HepG2 (cell line): ENCODE measurements around the gene TNRC18. TPM values are rescaled to one million over a fixed set of nuclear protein-coding genes. Genes with fewer than 3 reads are reported as not detected.

ENCODE experiments used
- ATAC-seq: fragments of 200-7000 bp; cut with Tn5 transposase; 3 replicates; pipeline ENCODE4 v1.9.1; 2020; ENCODE audit warnings: mild to moderate bottlenecking, moderate library complexity
- BruUV-seq: library from RNA; stranded (reverse); fragments of 400-500 nt; replicated peaks from 2 replicates; lab custom pipeline; 2021; lab: Mats Ljungman, UMichigan
- CTCF ChIA-PET: fragments of 300-600 bp; formaldehyde crosslinking; extraction: SDS; loops from one replicate; lab custom pipeline; 2021; ENCODE audit warnings: low total read pairs, inconsistent platforms, low intra/inter-chr PET ratio; lab: Yijun Ruan, JAX
- POLR2A ChIA-PET: fragments of 350-600 bp; sonication (Branson Sonifier 250); formaldehyde crosslinking; loops from one replicate; lab custom pipeline; 2020; ENCODE audit warnings: antibody characterized with exemption, inconsistent platforms; lab: Yijun Ruan, JAX
- DNase-seq: peaks from one replicate; pipeline ENCODE4 v3.0.0-alpha.2; 2015; ENCODE audit warnings: low spot score
- FAIRE-seq: peaks from 3 replicates; lab custom pipeline; 2011; peaks lifted over from hg19 to GRCh38; lab: Jason Lieb, UNC
- H2AFZ ChIP-seq: one replicate; pipeline ENCODE4 v1.6.1; 2011; ENCODE audit warnings: low read length, inconsistent platforms
- H3K27ac ChIP-seq: fragments of 300-600 bp; 3 replicates; pipeline ENCODE4 v1.8.0; 2011; ENCODE audit warnings: mixed run types, mild to moderate bottlenecking, mixed read lengths, low read length, inconsistent platforms; ENCODE audit not compliant: insufficient read depth; ENCODE audit errors: extremely low read length
- H3K27me3 ChIP-seq, 2 experiments: fragments of 200-600 bp in 1 of 2; 2 replicates in 1 of 2; 3 replicates in 1 of 2; pipeline versions ENCODE4 v1.6.0 to v1.8.0; 2011; ENCODE audit warnings: low read length in 2 of 2, mild to moderate bottlenecking in 2 of 2, moderate library complexity in 2 of 2, inconsistent platforms in 1 of 2; ENCODE audit not compliant: insufficient read depth in 2 of 2, control insufficient read depth in 1 of 2
- H3K36me3 ChIP-seq, 2 experiments: fragments of 200-600 bp in 1 of 2; replicated peaks in 1 of 2; 2 replicates in 1 of 2; 3 replicates in 1 of 2; pipeline versions ENCODE4 v1.5.1 to v1.8.0; 2011; ENCODE audit warnings: low read length in 2 of 2, inconsistent platforms in 1 of 2; ENCODE audit not compliant: insufficient read depth in 2 of 2, control insufficient read depth in 1 of 2
- H3K4me1 ChIP-seq: 2 replicates; pipeline ENCODE4 v1.5.1; 2012; ENCODE audit warnings: low read length, inconsistent platforms; ENCODE audit not compliant: insufficient read depth
- H3K4me2 ChIP-seq: 2 replicates; pipeline ENCODE4 v1.6.0; 2011; ENCODE audit warnings: low read depth, low read length, inconsistent platforms
- H3K4me3 ChIP-seq, 3 experiments: fragments of 200-600 bp in 1 of 3; sonication (generic), shearing (Covaris generic) in 1 of 3; replicated peaks in 1 of 3; 2 replicates each; pipeline ENCODE4 v1.5.1; 2011 to 2016; ENCODE audit warnings: low read length in 3 of 3, inconsistent platforms in 2 of 3, low read depth in 2 of 3, mild to moderate bottlenecking in 2 of 3, control low read depth in 1 of 3, mixed read lengths in 1 of 3; ENCODE audit not compliant: insufficient read depth in 1 of 3
- H3K79me2 ChIP-seq: one replicate; pipeline ENCODE4 v1.6.1; 2011; ENCODE audit warnings: low read length, inconsistent platforms; ENCODE audit not compliant: insufficient read depth
- H3K9ac ChIP-seq: 2 replicates; pipeline ENCODE4 v1.6.0; 2011; ENCODE audit warnings: mild to moderate bottlenecking, low read depth, low read length, inconsistent platforms; ENCODE audit not compliant: insufficient read depth
- H3K9me3 ChIP-seq: 2 replicates; pipeline ENCODE4 v1.5.1; 2012; ENCODE audit warnings: mild to moderate bottlenecking, low read length
- H4K20me1 ChIP-seq: 2 replicates; pipeline ENCODE4 v1.6.0; 2011; ENCODE audit warnings: inconsistent platforms, mild to moderate bottlenecking, low read length, moderate library complexity; ENCODE audit not compliant: insufficient read depth
- IKZF1 ChIP-seq: fragments of 450-650 bp; IDR thresholded peaks from 2 replicates; pipeline ENCODE4 v1.7.1; 2016
- IRF9 ChIP-seq: sonication (generic); formaldehyde crosslinking; IDR thresholded peaks from 2 replicates; pipeline ENCODE4 v1.8.0; 2022; ENCODE audit warnings: missing genetic modification reagents, mild to moderate bottlenecking, borderline replicate concordance
- NR2C2 ChIP-seq: sonication (generic); formaldehyde crosslinking; IDR thresholded peaks from 2 replicates; pipeline ENCODE4 v1.4.0; 2020; ENCODE audit warnings: missing genetic modification reagents, mild to moderate bottlenecking, moderate library complexity, borderline replicate concordance
- NRL ChIP-seq: sonication (generic); formaldehyde crosslinking; IDR thresholded peaks from 2 replicates; pipeline ENCODE4 v1.5.0; 2020; ENCODE audit warnings: missing genetic modification reagents, mild to moderate bottlenecking, moderate library complexity, borderline replicate concordance
- SETDB1 ChIP-seq: sonication (generic); formaldehyde crosslinking; IDR thresholded peaks from 2 replicates; pipeline ENCODE4 v1.5.1; 2020; ENCODE audit warnings: missing genetic modification reagents, mild to moderate bottlenecking, borderline replicate concordance
- SUZ12 ChIP-seq: fragments of 150-350 bp; IDR thresholded peaks from 2 replicates; pipeline ENCODE4 v1.6.1; 2014; ENCODE audit warnings: low read depth, low read length
- TCF7L2 ChIP-seq: IDR thresholded peaks from 2 replicates; pipeline ENCODE4 v1.6.1; 2011; ENCODE audit warnings: mild to moderate bottlenecking, low read depth, low read length, moderate library complexity
- THYN1 ChIP-seq: sonication (generic); formaldehyde crosslinking; IDR thresholded peaks from 2 replicates; pipeline ENCODE4 v1.8.1; 2023; ENCODE audit warnings: low read depth, mild to moderate bottlenecking, moderate library complexity, missing genetic modification reagents, borderline replicate concordance
- ZC3H13 ChIP-seq: sonication (generic); formaldehyde crosslinking; IDR thresholded peaks from 2 replicates; pipeline ENCODE4 v1.8.1; 2023; ENCODE audit warnings: mild to moderate bottlenecking, missing genetic modification reagents, moderate library complexity
- ZFAT ChIP-seq: sonication (generic); formaldehyde crosslinking; conservative IDR thresholded peaks from 2 replicates; pipeline ENCODE4 v1.8.1; 2023; ENCODE audit warnings: missing genetic modification reagents, inconsistent platforms
- ZNF563 ChIP-seq: sonication (generic); formaldehyde crosslinking; IDR thresholded peaks from 2 replicates; pipeline ENCODE4 v1.8.0; 2022; ENCODE audit warnings: mild to moderate bottlenecking, moderate library complexity, missing genetic modification reagents
- ZNF576 ChIP-seq: sonication (generic); formaldehyde crosslinking; IDR thresholded peaks from 2 replicates; pipeline ENCODE4 v1.4.0; 2020; ENCODE audit warnings: mild to moderate bottlenecking, missing genetic modification reagents
- ZNF773 ChIP-seq: sonication (generic); formaldehyde crosslinking; IDR thresholded peaks from 2 replicates; pipeline ENCODE4 v1.4.0; 2020; ENCODE audit warnings: missing genetic modification reagents, borderline replicate concordance
- ZNF775 ChIP-seq: sonication (generic); formaldehyde crosslinking; IDR thresholded peaks from 2 replicates; pipeline ENCODE4 v1.4.0; 2020; ENCODE audit warnings: missing genetic modification reagents, mild to moderate bottlenecking, moderate library complexity, borderline replicate concordance
- ZNF784 ChIP-seq: sonication (generic); formaldehyde crosslinking; IDR thresholded peaks from 2 replicates; pipeline ENCODE4 v1.5.1; 2020; ENCODE audit warnings: missing genetic modification reagents, mild to moderate bottlenecking, borderline replicate concordance
- ZNF816 ChIP-seq: sonication (generic); formaldehyde crosslinking; IDR thresholded peaks from 2 replicates; pipeline ENCODE4 v1.8.0; 2022; ENCODE audit warnings: missing genetic modification reagents, mild to moderate bottlenecking, borderline replicate concordance
- WGBS: methylation state at CpG from one replicate; pipeline ENCODE4 v1.1.6; 2017; ENCODE audit warnings: low lambda C conversion rate; 5-methylcytosine and 5-hydroxymethylcytosine counted together
- in situ Hi-C: cut with HindIII; loops from 2 replicates; pipeline ENCODE4 v1.10.0; 2017; ENCODE audit warnings: low pct_unique_long_range_greater_than_20kb; ENCODE audit not compliant: extremely low pct_ligation_motif_present
- intact Hi-C: fragments of 100-400 bp; cut with micrococcal nuclease; formaldehyde crosslinking; loops from one replicate; pipeline ENCODE4 v1.10.0; 2022; ENCODE audit not compliant: unreplicated experiment
- polyA plus RNA-seq, 8 experiments: library from polyadenylated mRNA; depleted of rRNA in 3 of 8; stranded (reverse) in 7 of 8; unstranded in 1 of 8; fragments of >200 nt; fragmentation: Illumina TruSeq in 4 of 8; extraction: Trizol in 4 of 8; gene quantifications; 2 replicates each; pipeline versions ENCODE4 v1.2.1 to v1.2.3, GENCODE V29; 2011 to 2016; ENCODE audit warnings: low read depth in 4 of 8, missing spikeins in 1 of 8, mixed read lengths in 1 of 8; ENCODE audit not compliant: insufficient read depth in 1 of 8
- total RNA-seq, 5 experiments: library from RNA; depleted of rRNA; stranded (reverse); fragments of >200 nt; fragmentation: Illumina TruSeq; extraction: Trizol; gene quantifications; 2 replicates each; pipeline ENCODE4 v1.2.3, GENCODE V29; 2016; ENCODE audit warnings: low read depth in 1 of 5

The TNRC18 gene
- total and polyA plus RNA-seq, 2 of the 13 experiments (the other 11 are each of a cell fraction or from before 2014, with no cell fraction given) = 11.7 to 17.4 TPM

DNA sequence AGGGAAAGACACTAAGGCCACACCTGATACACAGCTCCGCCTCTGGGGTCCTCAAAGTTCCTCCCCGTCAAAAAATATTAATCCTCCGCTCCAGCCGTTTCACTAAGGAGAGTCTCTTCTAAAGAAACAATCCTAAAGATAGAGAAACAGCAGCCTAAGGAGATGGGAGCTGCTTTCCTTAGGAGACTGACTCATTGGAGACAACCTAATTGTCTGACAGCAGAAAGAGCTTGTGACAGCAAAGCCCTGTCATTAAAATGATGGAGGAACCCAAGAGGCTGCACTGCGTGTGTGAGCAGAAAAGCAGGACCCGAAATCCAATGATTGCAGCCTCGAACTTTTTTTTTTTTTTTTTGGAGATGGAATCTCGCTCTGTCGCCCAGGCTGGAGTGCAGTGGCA, 44.0 kb upstream of the TNRC18 start (continued):
- TF ChIP-seq IRF9 = no peak
- TF ChIP-seq ZNF816 (CRISPR knock-in tag) = no peak
- no peak for TF ChIP-seq SUZ12
- TF ChIP-seq NRL = no peak
- TF ChIP-seq SETDB1 = no peak
- TF ChIP-seq ZNF576 = no peak

DNA sequence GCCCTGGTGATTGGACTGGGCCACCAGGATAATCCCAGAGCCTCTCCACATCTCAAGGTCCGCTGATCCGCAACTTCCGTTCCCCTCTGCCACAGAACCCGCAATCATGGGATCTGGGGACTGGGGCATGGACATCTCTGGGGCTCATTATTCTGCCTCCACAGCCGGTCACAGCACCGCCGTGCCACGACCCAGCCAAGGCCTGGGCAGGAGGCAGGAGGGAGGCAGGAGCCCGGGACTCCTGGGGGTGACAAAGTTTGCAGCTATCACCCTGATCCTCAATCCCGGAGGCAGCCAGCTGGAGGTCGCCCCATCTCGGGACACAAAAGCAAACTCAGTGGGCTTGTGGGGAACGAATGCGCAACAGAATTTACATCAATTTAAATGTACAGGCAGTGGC, 42.9 kb upstream of the TNRC18 start:
- H3K36me3 ChIP-seq = no peaks in the 10 kb centered on the region
- in situ Hi-C loops (loop anchor here (25.0 kb wide), 2 partner anchors 229 to 329 kb away; no protein-coding TSS in a partner anchor), intact Hi-C loops (no loop called here)
- no peaks in the 10 kb centered on the region for H4K20me1 ChIP-seq
- no peak overlapping the region for H3K4me2 ChIP-seq
- no peaks in the 10 kb centered on the region for H3K9me3 ChIP-seq
- CTCF ChIA-PET = no interaction called here
- no peak for FAIRE-seq
- DNase-seq = no peak
- no peak overlapping the region for H3K9ac ChIP-seq
- no peaks in the 10 kb centered on the region for H3K4me1 ChIP-seq
- H3K27ac ChIP-seq = no peak overlapping the region
- H3K4me3 ChIP-seq = no peak overlapping the region
- POLR2A ChIA-PET = no interaction called here
- H2AFZ ChIP-seq = no peak overlapping the region
- no peaks in the 10 kb centered on the region for H3K27me3 ChIP-seq
- no TSS peak for BruUV-seq
- no peaks in the 10 kb centered on the region for H3K79me2 ChIP-seq
- 89% methylated on average over 11 of the region's 14 CpGs for WGBS
- no peak; the same call in 2 of the 3 replicates for ATAC-seq
- TF ChIP-seq ZNF784 (no peak), ZNF773 (no peak), IKZF1 (no peak), ZC3H13 (CRISPR knock-in tag) (no peak), NR2C2 (CRISPR knock-in tag) (no peak), ZNF563 (no peak), ZNF775 (CRISPR knock-in tag) (no peak), ZFAT (CRISPR knock-in tag) (no peak), TCF7L2 (no peak), THYN1 (CRISPR knock-in tag) (no peak)
